Measurements from ENCODE around the gene ITGB7. TPM values are rescaled to one million over a fixed set of nuclear protein-coding genes. Genes with fewer than 3 reads are reported as not detected.

The ITGB7 gene
- total and polyA plus RNA-seq, 10 of the 15 experiments (the other 5 are each of a cell fraction or from before 2014, with no cell fraction given) = 54.5 to 487 (median 252) TPM

GRCh38 chr12:53231921-53232645, 25.0 kb upstream of the ITGB7 start, which contains the start of gene RARG:
Gene RARG, minus strand, starts transcription at chr12:53232209. Its CDS starts 4,664 bp downstream, at chr12:53227545.
- ChIA-PET POLR2A (interaction anchor here (1.4 kb wide), 1 partner anchor 24 kb away, joined by 4 read pairs; no protein-coding TSS in a partner anchor), CTCF (interaction anchor here (0.5 kb wide), 1 partner anchor 56 kb away, joined by 3 read pairs; no protein-coding TSS in a partner anchor), RAD21 (ENCODE audit: unreplicated experiment) (no interaction called here), SMC1A (ENCODE audit: uncharacterized antibody, unreplicated experiment) (interaction anchor here (0.7 kb wide), 1 partner anchor 276 kb away, joined by 3 read pairs; no protein-coding TSS in a partner anchor)
- Histone ChIP-seq H3K27me3 (replicated peaks in 1 of 2; ENCODE audit: control insufficient read depth in 2 of 2, insufficient read depth in 2 of 2, low read length in 1 of 2) (peaks cover 0 to 6% of the 10 kb centered on the region in 2 experiments; a peak in 2 of 4 replicates), H3K79me2 (ENCODE audit: control insufficient read depth, insufficient read depth, low read length) (no peaks in the 10 kb centered on the region), H3K4me3 (peak within 1 kb of the TSS; percentile 43), H3K4me2 (ENCODE audit: control insufficient read depth, insufficient read depth) (peak within 1 kb of the TSS; percentile 85), H4K20me1 (ENCODE audit: control insufficient read depth, insufficient read depth) (no peaks in the 10 kb centered on the region), H3K4me1 (ENCODE audit: control insufficient read depth, insufficient read depth, low read length) (peaks cover 22% of the 10 kb centered on the region), H2AFZ (ENCODE audit: control insufficient read depth, low read depth, low read length) (peak within 1 kb of the TSS; percentile 53), H3K27ac (ENCODE audit: control insufficient read depth, insufficient read depth) (no peak within 1 kb of the TSS), H3K36me3 (ENCODE audit: control insufficient read depth in 2 of 2, insufficient read depth in 2 of 2, low read length in 1 of 2) (no peaks in the 10 kb centered on the region), H3K9ac (ENCODE audit: control insufficient read depth, insufficient read depth, low read length) (no peak within 1 kb of the TSS), H3K9me3 (replicated peaks; ENCODE audit: control insufficient read depth, insufficient read depth, low read length) (no peaks in the 10 kb centered on the region)
- in situ Hi-C loops (cut with MboI) = no loop called here
- 1% methylated on average over 17 of the region's 44 CpGs for WGBS (ENCODE audit: insufficient coverage, insufficient replicate concordance, low lambda C conversion rate, missing lambda C conversion rate)
- ATAC-seq = peak; percentile 83
- no peak for DNase-seq (ENCODE audit: low read depth, low spot score)
- no TSS peak for BruUV-seq (replicated peaks)
- intact Hi-C loops (cut with micrococcal nuclease; ENCODE audit: unreplicated experiment) = no loop called here
- no peak for FAIRE-seq
- no peak for TF ChIP-seq SIX5 (IDR thresholded peaks at IDR 0.05; ENCODE audit: low read depth, low read length, severe bottlenecking)
- peak; percentile 56; the same call in 1 of the 2 replicates for TF ChIP-seq IKZF1 (conservative IDR thresholded peaks at IDR 0.05)
- peak; percentile 13; the same call in 1 of the 2 replicates for TF ChIP-seq YY1 (IDR thresholded peaks at IDR 0.05; ENCODE audit: low read depth, low read length)
- TF ChIP-seq LARP7 (IDR thresholded peaks at IDR 0.05) = no peak
- no peak for TF ChIP-seq ZNF274 (IDR thresholded peaks at IDR 0.05; ENCODE audit: insufficient read depth, insufficient read length)
- TF ChIP-seq NFIC (IDR thresholded peaks at IDR 0.05; ENCODE audit: low read depth, low read length) = no peak
- TF ChIP-seq ZBTB11 (CRISPR knock-in tag; IDR thresholded peaks at IDR 0.05) = no peak
- TF ChIP-seq USF1 (IDR thresholded peaks at IDR 0.05; ENCODE audit: borderline replicate concordance, extremely low read length, insufficient read depth, low read depth, low read length) = peak; percentile 55
- TF ChIP-seq HCFC1 (IDR thresholded peaks at IDR 0.05; ENCODE audit: low read length) = no peak
- no peak for TF ChIP-seq POLR2AphosphoS2 (IDR thresholded peaks at IDR 0.05; ENCODE audit: low read depth, low read length)
- TF ChIP-seq MXI1 (IDR thresholded peaks at IDR 0.05; ENCODE audit: low read depth, low read length) = no peak
- no peak for TF ChIP-seq E2F8 (IDR thresholded peaks at IDR 0.05; ENCODE audit: low read depth, partially characterized antibody)
- TF ChIP-seq BRCA1 (IDR thresholded peaks at IDR 0.05; ENCODE audit: low read depth, low read length) = no peak
- no peak for TF ChIP-seq TAF1 (IDR thresholded peaks at IDR 0.05; ENCODE audit: borderline replicate concordance, low read depth, low read length)
- 0 out of 2 replicates have a peak, but pooled peaks have one; percentile 29 for TF ChIP-seq CHD2 (IDR thresholded peaks at IDR 0.05; ENCODE audit: borderline replicate concordance, low read depth, low read length)
- no peak for TF ChIP-seq ZNF24 (IDR thresholded peaks at IDR 0.05)
- 0 out of 2 replicates have a peak, but pooled peaks have one; percentile 21 for TF ChIP-seq RAD51 (IDR thresholded peaks at IDR 0.05)

Data from GM12878 (cell line).